A549 (cell line): ENCODE measurements around the gene KCNAB1.

ENCODE experiments used
- FOSL2 ChIP-seq, 2 experiments: fragments of 450-650 bp in 1 of 2; fragments of >200 bp in 1 of 2; sonication (Bioruptor Twin) in 1 of 2; formaldehyde crosslinking; IDR thresholded peaks; 2 replicates each; pipeline versions ENCODE4 v1.5.0 to v1.6.1; 2016 to 2020; ENCODE audit warnings: mild to moderate bottlenecking in 1 of 2, moderate library complexity in 1 of 2
- JUN ChIP-seq, 2 experiments: fragments of >200 bp; sonication (Bioruptor Twin); formaldehyde crosslinking; IDR thresholded peaks; 2 replicates in 1 of 2; 3 replicates in 1 of 2; pipeline ENCODE4 v1.6.1; 2016 to 2017
- PHF8 ChIP-seq: fragments of 200-600 bp; sonication (generic); IDR thresholded peaks from 2 replicates; pipeline ENCODE4 v1.6.1; 2016; ENCODE audit warnings: low read depth, mild to moderate bottlenecking, antibody characterized with exemption, moderate library complexity, borderline replicate concordance
- POLR2A ChIP-seq: IDR thresholded peaks from 2 replicates; pipeline ENCODE4 v1.6.1; 2012; ENCODE audit warnings: mild to moderate bottlenecking, low read length
- USF2 ChIP-seq: fragments of 450-650 bp; IDR thresholded peaks from 2 replicates; pipeline ENCODE4 v1.6.1; 2014; ENCODE audit warnings: antibody characterized with exemption
- TF ChIP-seq, protein P1 (sequence below): fragments of >200 bp; sonication (Bioruptor Twin); formaldehyde crosslinking; IDR thresholded peaks from 3 replicates; pipeline ENCODE4 v1.5.1; 2016
- TF ChIP-seq, protein P2 (sequence below): fragments of >200 bp; sonication (Bioruptor Twin); formaldehyde crosslinking; IDR thresholded peaks from 3 replicates; pipeline ENCODE4 v1.6.1; 2016

- TF ChIP-seq PHF8 (no peak), FOSL2 (IDR thresholded peaks at IDR 0.05) (no peak), FOSL2 (CRISPR knock-in tag; IDR thresholded peaks at IDR 0.05) (no peak), JUN (IDR thresholded peaks at IDR 0.05) (no peak), POLR2A (no peak), USF2 (no peak)
- TF ChIP-seq, protein P1, sequence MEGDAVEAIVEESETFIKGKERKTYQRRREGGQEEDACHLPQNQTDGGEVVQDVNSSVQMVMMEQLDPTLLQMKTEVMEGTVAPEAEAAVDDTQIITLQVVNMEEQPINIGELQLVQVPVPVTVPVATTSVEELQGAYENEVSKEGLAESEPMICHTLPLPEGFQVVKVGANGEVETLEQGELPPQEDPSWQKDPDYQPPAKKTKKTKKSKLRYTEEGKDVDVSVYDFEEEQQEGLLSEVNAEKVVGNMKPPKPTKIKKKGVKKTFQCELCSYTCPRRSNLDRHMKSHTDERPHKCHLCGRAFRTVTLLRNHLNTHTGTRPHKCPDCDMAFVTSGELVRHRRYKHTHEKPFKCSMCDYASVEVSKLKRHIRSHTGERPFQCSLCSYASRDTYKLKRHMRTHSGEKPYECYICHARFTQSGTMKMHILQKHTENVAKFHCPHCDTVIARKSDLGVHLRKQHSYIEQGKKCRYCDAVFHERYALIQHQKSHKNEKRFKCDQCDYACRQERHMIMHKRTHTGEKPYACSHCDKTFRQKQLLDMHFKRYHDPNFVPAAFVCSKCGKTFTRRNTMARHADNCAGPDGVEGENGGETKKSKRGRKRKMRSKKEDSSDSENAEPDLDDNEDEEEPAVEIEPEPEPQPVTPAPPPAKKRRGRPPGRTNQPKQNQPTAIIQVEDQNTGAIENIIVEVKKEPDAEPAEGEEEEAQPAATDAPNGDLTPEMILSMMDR, result no peak
- TF ChIP-seq, protein P2, sequence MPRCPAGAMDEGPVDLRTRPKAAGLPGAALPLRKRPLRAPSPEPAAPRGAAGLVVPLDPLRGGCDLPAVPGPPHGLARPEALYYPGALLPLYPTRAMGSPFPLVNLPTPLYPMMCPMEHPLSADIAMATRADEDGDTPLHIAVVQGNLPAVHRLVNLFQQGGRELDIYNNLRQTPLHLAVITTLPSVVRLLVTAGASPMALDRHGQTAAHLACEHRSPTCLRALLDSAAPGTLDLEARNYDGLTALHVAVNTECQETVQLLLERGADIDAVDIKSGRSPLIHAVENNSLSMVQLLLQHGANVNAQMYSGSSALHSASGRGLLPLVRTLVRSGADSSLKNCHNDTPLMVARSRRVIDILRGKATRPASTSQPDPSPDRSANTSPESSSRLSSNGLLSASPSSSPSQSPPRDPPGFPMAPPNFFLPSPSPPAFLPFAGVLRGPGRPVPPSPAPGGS, result no peak
Measured at GRCh38 chr3:156368189-156368588, 247.8 kb downstream of the KCNAB1 start.
